ENCODE results near the gene SYT17.

GRCh38 chr16:19173649-19174383, 5.8 kb downstream of the SYT17 start:
- TF ChIP-seq, protein P1, sequence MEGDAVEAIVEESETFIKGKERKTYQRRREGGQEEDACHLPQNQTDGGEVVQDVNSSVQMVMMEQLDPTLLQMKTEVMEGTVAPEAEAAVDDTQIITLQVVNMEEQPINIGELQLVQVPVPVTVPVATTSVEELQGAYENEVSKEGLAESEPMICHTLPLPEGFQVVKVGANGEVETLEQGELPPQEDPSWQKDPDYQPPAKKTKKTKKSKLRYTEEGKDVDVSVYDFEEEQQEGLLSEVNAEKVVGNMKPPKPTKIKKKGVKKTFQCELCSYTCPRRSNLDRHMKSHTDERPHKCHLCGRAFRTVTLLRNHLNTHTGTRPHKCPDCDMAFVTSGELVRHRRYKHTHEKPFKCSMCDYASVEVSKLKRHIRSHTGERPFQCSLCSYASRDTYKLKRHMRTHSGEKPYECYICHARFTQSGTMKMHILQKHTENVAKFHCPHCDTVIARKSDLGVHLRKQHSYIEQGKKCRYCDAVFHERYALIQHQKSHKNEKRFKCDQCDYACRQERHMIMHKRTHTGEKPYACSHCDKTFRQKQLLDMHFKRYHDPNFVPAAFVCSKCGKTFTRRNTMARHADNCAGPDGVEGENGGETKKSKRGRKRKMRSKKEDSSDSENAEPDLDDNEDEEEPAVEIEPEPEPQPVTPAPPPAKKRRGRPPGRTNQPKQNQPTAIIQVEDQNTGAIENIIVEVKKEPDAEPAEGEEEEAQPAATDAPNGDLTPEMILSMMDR (IDR thresholded peaks at IDR 0.05 in 2 of 3, conservative IDR thresholded peaks at IDR 0.05 in 1 of 3; ENCODE audit: borderline replicate concordance in 1 of 3, insufficient read depth in 1 of 3, low read depth in 2 of 3, low read length in 2 of 3), result no peak
- TF ChIP-seq POLR2AphosphoS5 (IDR thresholded peaks at IDR 0.05; ENCODE audit: low read depth, low read length), result no peak
- TF ChIP-seq EZH2phosphoT487 (IDR thresholded peaks at IDR 0.05; ENCODE audit: borderline replicate concordance), result no peak
- TF ChIP-seq SP1 (IDR thresholded peaks at IDR 0.05; ENCODE audit: low read depth), result no peak
- TF ChIP-seq EZH2 (IDR thresholded peaks at IDR 0.05), result no peak
- no peak for TF ChIP-seq SIN3A (IDR thresholded peaks at IDR 0.05; ENCODE audit: low read depth)
- no peak for TF ChIP-seq EGR1 (IDR thresholded peaks at IDR 0.05; ENCODE audit: low read depth)
- no peak for TF ChIP-seq REST (IDR thresholded peaks at IDR 0.05; ENCODE audit: low read depth)
- no peak for TF ChIP-seq RAD21 (IDR thresholded peaks at IDR 0.05; ENCODE audit: low read depth)
- no peak for TF ChIP-seq CEBPB (IDR thresholded peaks at IDR 0.05; ENCODE audit: low read depth)
